ENCODE results near the gene TRIP13. TPM values are rescaled to one million over a fixed set of nuclear protein-coding genes. Genes with fewer than 3 reads are reported as not detected.
"Not testable (repeated sequence)": the region's sequence is repeated elsewhere in the genome, so short reads cannot be mapped to it uniquely, and the experiment has no call there.

Gene TRIP13
- polyA plus RNA-seq, 1 donor from 2014 or later, result 2.1 TPM

DNA sequence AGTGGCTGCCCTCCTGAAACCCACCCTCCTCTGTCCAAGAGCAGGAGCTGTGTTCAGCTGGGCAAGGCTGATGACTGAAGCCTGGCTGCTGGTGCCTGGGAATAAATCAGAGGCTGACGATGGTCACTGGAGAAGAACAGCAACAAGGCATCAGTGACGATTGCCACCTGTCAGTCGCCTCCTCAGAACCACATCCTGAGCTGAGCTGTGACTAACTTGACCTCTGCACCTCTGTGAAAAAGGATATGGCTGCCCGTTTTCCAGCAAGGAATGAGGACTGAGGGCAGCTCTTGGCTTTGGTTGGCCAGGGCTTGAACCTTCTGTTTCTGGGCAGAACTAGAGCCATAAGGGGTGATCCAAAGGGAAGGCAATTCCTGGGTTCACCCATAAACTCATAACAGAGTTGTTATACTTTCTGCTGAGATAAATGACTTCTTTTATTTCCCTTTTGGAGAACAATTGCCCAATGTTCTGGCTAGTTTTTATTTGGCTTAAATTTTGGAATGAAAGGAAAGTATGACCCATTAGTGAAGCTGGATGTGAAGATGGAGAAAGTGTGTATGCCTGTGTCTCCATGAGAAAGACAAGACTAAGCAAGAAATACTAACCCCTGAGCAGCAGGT is 40.1 kb downstream of the TRIP13 start:
- Histone ChIP-seq H4K20me1 (ENCODE audit: insufficient read depth) (no peaks in the 10 kb centered on the region), H3K9ac (ENCODE audit: low read length) (no peak overlapping the region), H3K9me2 (ENCODE audit: insufficient read depth, low read length) (no peaks in the 10 kb centered on the region), H2AFZ (ENCODE audit: low read depth, low read length) (no peak overlapping the region), H3K4me2 (ENCODE audit: low read length) (no peak overlapping the region), H3F3A (ENCODE audit: insufficient read depth, low read length, poor library complexity, severe bottlenecking) (no peaks in the 10 kb centered on the region), H3K27ac (ENCODE audit: low read length) (no peak overlapping the region), H3K36me3 (ENCODE audit: insufficient read depth, low read length) (no peaks in the 10 kb centered on the region), H3K79me2 (replicated peaks; ENCODE audit: insufficient read depth, low read length) (no peaks in the 10 kb centered on the region), H3K9me3 (ENCODE audit: low read length) (no peaks in the 10 kb centered on the region), H3K4me3 (ENCODE audit: low read length) (no peak overlapping the region), H3K27me3 (ENCODE audit: insufficient read depth, low read depth, low read length) (no peaks in the 10 kb centered on the region)
- TF ChIP-seq, protein P1, sequence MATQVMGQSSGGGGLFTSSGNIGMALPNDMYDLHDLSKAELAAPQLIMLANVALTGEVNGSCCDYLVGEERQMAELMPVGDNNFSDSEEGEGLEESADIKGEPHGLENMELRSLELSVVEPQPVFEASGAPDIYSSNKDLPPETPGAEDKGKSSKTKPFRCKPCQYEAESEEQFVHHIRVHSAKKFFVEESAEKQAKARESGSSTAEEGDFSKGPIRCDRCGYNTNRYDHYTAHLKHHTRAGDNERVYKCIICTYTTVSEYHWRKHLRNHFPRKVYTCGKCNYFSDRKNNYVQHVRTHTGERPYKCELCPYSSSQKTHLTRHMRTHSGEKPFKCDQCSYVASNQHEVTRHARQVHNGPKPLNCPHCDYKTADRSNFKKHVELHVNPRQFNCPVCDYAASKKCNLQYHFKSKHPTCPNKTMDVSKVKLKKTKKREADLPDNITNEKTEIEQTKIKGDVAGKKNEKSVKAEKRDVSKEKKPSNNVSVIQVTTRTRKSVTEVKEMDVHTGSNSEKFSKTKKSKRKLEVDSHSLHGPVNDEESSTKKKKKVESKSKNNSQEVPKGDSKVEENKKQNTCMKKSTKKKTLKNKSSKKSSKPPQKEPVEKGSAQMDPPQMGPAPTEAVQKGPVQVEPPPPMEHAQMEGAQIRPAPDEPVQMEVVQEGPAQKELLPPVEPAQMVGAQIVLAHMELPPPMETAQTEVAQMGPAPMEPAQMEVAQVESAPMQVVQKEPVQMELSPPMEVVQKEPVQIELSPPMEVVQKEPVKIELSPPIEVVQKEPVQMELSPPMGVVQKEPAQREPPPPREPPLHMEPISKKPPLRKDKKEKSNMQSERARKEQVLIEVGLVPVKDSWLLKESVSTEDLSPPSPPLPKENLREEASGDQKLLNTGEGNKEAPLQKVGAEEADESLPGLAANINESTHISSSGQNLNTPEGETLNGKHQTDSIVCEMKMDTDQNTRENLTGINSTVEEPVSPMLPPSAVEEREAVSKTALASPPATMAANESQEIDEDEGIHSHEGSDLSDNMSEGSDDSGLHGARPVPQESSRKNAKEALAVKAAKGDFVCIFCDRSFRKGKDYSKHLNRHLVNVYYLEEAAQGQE (IDR thresholded peaks at IDR 0.05; ENCODE audit: borderline replicate concordance), result no peak
- TF ChIP-seq EP300 (conservative IDR thresholded peaks at IDR 0.05; ENCODE audit: poor library complexity, severe bottlenecking) (no peak), EZH2 (IDR thresholded peaks at IDR 0.05; ENCODE audit: borderline replicate concordance, insufficient read depth, low read length, poor library complexity, severe bottlenecking) (no peak), POLR2AphosphoS5 (IDR thresholded peaks at IDR 0.05) (no peak), TAF1 (IDR thresholded peaks at IDR 0.05; ENCODE audit: low read depth) (no peak), MXI1 (conservative IDR thresholded peaks at IDR 0.05; ENCODE audit: poor library complexity, severe bottlenecking) (no peak), RAD21 (conservative IDR thresholded peaks at IDR 0.05) (no peak), SMC3 (conservative IDR thresholded peaks at IDR 0.05; ENCODE audit: poor library complexity) (no peak)
- TF ChIP-seq, protein P2, sequence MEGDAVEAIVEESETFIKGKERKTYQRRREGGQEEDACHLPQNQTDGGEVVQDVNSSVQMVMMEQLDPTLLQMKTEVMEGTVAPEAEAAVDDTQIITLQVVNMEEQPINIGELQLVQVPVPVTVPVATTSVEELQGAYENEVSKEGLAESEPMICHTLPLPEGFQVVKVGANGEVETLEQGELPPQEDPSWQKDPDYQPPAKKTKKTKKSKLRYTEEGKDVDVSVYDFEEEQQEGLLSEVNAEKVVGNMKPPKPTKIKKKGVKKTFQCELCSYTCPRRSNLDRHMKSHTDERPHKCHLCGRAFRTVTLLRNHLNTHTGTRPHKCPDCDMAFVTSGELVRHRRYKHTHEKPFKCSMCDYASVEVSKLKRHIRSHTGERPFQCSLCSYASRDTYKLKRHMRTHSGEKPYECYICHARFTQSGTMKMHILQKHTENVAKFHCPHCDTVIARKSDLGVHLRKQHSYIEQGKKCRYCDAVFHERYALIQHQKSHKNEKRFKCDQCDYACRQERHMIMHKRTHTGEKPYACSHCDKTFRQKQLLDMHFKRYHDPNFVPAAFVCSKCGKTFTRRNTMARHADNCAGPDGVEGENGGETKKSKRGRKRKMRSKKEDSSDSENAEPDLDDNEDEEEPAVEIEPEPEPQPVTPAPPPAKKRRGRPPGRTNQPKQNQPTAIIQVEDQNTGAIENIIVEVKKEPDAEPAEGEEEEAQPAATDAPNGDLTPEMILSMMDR (IDR thresholded peaks at IDR 0.05; ENCODE audit: poor library complexity, severe bottlenecking), result no peak

DNA sequence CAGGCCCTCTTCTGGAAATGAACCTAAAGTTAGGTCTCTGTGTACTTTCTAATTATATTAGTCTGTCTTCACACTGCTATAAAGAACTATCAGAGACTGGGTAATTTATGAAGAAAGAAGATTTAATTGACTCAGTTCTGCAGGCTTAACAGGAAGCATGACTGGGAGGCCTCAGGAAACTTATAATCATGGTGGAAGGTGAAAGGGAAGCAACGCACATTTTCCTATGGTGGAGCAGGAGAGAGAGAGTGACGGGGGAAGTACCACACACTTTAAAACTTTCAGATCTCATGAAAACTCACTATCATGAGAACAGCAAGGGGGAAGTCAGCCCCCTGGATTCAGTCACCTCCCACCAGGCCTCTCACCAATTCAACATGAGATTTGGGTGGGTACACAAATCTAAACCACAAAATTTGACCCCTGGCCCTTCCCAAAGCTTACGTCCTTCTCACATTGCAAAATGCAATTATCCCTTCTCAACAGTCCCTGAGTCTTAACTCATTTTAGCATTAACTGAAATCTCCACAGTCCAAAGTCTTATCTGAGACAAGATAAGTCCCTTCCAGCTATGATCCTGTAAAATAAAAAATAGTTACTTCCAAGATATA is 40.7 kb downstream of the TRIP13 start:
- Histone ChIP-seq H3K27me3 (ENCODE audit: insufficient read depth, low read depth, low read length) (no peaks in the 10 kb centered on the region), H3K27ac (ENCODE audit: low read length) (no peak overlapping the region), H3K9me2 (ENCODE audit: insufficient read depth, low read length) (no peaks in the 10 kb centered on the region), H3K36me3 (ENCODE audit: insufficient read depth, low read length) (no peaks in the 10 kb centered on the region), H3K9me3 (ENCODE audit: low read length) (no peaks in the 10 kb centered on the region), H3K4me3 (ENCODE audit: low read length) (no peak overlapping the region), H2AFZ (ENCODE audit: low read depth, low read length) (no peak overlapping the region), H3K4me2 (ENCODE audit: low read length) (no peak overlapping the region), H3K9ac (ENCODE audit: low read length) (no peak overlapping the region), H3K79me2 (replicated peaks; ENCODE audit: insufficient read depth, low read length) (no peaks in the 10 kb centered on the region), H4K20me1 (ENCODE audit: insufficient read depth) (no peaks in the 10 kb centered on the region), H3F3A (ENCODE audit: insufficient read depth, low read length, poor library complexity, severe bottlenecking) (no peaks in the 10 kb centered on the region)
- TF ChIP-seq EZH2 (IDR thresholded peaks at IDR 0.05; ENCODE audit: borderline replicate concordance, insufficient read depth, low read length, poor library complexity, severe bottlenecking) (no peak), POLR2AphosphoS5 (IDR thresholded peaks at IDR 0.05) (no peak), SMC3 (conservative IDR thresholded peaks at IDR 0.05; ENCODE audit: poor library complexity) (no peak), RAD21 (conservative IDR thresholded peaks at IDR 0.05) (no peak), TAF1 (IDR thresholded peaks at IDR 0.05; ENCODE audit: low read depth) (no peak), EP300 (conservative IDR thresholded peaks at IDR 0.05; ENCODE audit: poor library complexity, severe bottlenecking) (no peak), MXI1 (conservative IDR thresholded peaks at IDR 0.05; ENCODE audit: poor library complexity, severe bottlenecking) (no peak)
- TF ChIP-seq, protein P1 (IDR thresholded peaks at IDR 0.05; ENCODE audit: borderline replicate concordance), result no peak
- TF ChIP-seq, protein P2 (IDR thresholded peaks at IDR 0.05; ENCODE audit: poor library complexity, severe bottlenecking), result no peak

DNA sequence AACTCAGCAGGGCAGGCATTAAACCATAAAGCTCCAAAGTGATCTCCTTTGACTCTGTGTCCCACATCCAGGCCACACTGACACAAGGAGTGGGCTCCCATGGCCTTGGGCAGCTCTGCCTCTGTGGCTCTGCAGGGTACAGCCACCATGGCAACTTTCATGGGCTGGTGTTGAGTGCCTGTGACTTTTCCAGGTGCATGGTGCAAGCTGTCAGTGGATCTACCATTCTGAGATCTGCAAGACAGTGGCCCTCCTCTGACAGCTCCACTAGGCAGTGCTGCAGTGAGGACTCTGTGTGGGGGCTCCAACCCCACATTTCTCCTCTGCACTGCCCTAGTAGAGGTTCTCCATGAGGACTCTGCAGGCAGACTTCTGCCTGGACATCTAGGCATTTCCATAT is 41.3 kb downstream of the TRIP13 start:
- H4K20me1 ChIP-seq (ENCODE audit: insufficient read depth); H3K36me3 ChIP-seq (ENCODE audit: insufficient read depth, low read length); H3K4me3 ChIP-seq (ENCODE audit: low read length); H3K9me2 ChIP-seq (ENCODE audit: insufficient read depth, low read length); H3K4me2 ChIP-seq (ENCODE audit: low read length); H3K27ac ChIP-seq (ENCODE audit: low read length); H3K9me3 ChIP-seq (ENCODE audit: low read length); H3K9ac ChIP-seq (ENCODE audit: low read length); H3K27me3 ChIP-seq (ENCODE audit: insufficient read depth, low read depth, low read length); H2AFZ ChIP-seq (ENCODE audit: low read depth, low read length); H3K79me2 ChIP-seq (replicated peaks; ENCODE audit: insufficient read depth, low read length); H3F3A ChIP-seq (ENCODE audit: insufficient read depth, low read length, poor library complexity, severe bottlenecking): not testable (repeated sequence)
